Adrenal gland (tissue), 5 donors: Measurements from ENCODE around the gene TFDP1.

Experiments
- POLR2A ChIP-seq, 2 donors: fragments of 450-650 bp; IDR thresholded peaks; one replicate each; pipeline ENCODE4 v1.6.1; 2017; ENCODE audit warnings: antibody characterized with exemption in 2 of 2, mild to moderate bottlenecking in 2 of 2, moderate library complexity in 1 of 2
- TF ChIP-seq, protein P1 (sequence below), 6 experiments: fragments of 450-650 bp in 4 of 6; fragments of 200-600 bp in 2 of 6; sonication (generic) in 1 of 6; IDR thresholded peaks; 1 replicate in 5 of 6; 2 replicates in 1 of 6; pipeline versions ENCODE4 v1.5.1 to v1.8.0; 2016 to 2021; ENCODE audit warnings: antibody characterized with exemption in 6 of 6, mild to moderate bottlenecking in 2 of 6, moderate library complexity in 1 of 6
- donor health status: DM: no; HTN: no; CAD: no.

DNA sequence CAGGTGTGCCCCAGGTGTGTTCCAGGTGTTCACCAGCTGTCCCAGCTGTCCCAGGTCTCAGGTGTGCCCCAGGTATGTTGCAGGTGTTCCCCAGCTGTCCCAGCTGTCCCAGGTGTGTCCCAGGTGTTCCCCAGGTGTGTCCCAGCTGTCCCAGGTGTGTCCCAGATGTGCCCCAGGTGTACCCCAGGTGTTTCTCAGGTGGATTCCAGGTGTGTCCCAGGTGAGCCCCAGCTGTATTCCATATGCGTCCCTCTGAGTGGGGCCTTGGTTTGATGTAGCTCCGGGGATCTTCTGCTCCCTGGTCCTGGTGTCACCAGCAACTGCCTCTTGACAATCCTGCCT is 81.7 kb downstream of the TFDP1 start:
- TF ChIP-seq, protein P1, sequence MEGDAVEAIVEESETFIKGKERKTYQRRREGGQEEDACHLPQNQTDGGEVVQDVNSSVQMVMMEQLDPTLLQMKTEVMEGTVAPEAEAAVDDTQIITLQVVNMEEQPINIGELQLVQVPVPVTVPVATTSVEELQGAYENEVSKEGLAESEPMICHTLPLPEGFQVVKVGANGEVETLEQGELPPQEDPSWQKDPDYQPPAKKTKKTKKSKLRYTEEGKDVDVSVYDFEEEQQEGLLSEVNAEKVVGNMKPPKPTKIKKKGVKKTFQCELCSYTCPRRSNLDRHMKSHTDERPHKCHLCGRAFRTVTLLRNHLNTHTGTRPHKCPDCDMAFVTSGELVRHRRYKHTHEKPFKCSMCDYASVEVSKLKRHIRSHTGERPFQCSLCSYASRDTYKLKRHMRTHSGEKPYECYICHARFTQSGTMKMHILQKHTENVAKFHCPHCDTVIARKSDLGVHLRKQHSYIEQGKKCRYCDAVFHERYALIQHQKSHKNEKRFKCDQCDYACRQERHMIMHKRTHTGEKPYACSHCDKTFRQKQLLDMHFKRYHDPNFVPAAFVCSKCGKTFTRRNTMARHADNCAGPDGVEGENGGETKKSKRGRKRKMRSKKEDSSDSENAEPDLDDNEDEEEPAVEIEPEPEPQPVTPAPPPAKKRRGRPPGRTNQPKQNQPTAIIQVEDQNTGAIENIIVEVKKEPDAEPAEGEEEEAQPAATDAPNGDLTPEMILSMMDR (IDR thresholded peaks at IDR 0.05), result no peak
- TF ChIP-seq POLR2A (IDR thresholded peaks at IDR 0.05), result no peak
